GM19023 (cell line): ENCODE measurements around the gene ZNF334.

Experiments used
- ATAC-seq: cut with Tn5 transposase; IDR thresholded peaks from one replicate; pipeline ENCODE4 v1.9.1; 2021; ENCODE audit warnings: mild to moderate bottlenecking, moderate library complexity; ENCODE audit not compliant: unreplicated experiment

ZNF334 gene

DNA sequence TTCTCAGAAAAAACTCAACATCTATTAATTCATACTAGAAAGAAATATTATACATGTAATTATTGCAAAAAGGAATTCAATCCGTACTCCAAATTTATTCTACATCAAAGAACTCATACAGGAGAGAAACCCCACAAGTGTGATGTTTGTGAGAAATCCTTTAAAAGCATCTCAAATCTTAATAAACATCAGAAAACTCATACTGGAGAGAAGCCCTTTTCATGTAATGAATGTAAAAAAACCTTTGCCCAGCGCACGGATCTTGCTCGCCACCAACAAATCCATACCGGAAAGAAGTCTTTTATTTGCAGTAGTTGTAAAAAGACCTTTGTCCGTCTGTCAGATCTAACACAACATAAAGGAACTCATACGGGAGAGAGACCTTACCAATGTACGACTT lies 22.0 kb downstream of the ZNF334 start:
- ATAC-seq: no peak

DNA sequence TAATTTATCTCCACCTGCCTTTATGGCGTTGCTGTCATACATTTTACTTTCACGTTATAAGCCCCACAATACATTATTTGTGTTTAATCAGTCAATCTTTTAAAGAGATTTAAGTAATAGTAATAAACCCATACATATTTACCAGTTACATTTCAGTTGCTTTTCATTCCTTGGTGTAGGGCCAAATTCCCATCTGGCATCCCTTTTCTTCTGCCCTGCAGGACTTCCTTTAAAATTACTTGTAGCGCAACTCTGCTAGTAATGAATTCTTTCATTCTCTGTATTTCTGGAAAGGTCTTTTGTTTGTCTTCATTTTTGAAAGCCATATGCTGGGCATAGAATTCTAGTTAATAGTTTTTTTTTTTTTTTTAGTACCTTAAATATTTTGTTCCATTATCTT lies 24.9 kb downstream of the ZNF334 start:
- no peak for ATAC-seq

DNA sequence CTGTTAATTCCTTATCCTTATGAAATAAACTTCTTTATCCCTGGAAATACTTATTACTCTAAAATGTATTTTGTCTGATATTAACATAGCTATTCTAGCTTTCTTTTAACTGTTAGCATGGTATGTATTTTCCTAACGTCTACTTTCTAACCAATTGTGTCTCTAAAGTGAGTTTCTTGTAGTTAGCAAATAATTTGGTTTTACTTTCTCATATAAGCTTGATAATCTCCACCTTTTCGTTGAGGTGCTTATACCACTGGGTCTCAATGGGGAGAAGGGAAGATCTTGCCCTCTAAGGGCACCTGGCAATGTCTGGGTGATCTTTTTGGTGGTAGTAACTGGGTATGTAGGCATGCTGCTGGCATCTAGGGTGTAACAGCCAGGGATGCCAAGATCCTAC lies 25.7 kb downstream of the ZNF334 start:
- ATAC-seq: no peak

DNA sequence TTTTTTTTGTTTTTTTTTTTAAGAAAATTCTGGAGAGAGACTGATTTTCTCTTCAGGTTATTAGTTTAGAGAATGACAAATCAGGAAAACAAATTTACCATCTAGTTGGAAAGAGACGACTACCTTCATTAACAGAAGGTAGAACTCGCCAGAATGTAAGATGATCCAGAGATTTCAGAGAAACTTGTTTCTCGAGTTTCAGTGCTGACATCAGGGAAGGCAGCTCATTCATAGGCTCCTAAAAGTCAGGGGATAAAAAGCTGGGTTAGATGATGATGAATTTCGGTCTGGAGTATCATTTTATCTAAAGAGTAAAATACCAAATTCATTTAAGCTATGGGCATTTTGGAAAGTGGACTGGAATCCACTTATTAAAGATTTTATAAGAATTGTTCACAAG lies 27.9 kb downstream of the ZNF334 start:
- no peak for ATAC-seq

DNA sequence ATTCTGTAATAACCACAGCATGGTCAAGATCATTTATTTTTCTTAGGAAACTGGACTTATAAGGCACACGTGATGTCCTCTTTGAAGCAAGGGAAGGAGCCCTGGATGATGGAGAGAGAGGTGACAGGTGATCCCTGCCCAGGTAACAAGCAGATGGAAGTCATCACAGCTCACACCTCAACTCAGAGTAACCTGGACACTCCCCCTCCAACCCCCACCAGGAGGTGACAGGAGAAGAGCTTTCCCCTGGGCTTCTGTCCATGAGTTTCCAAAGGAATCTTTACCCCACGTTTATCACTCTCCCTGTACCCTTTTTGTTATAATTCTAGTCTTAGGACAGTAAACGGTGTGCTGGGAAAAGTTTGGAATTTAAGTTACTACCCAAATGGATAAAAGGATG lies 28.4 kb downstream of the ZNF334 start:
- ATAC-seq: no peak

DNA sequence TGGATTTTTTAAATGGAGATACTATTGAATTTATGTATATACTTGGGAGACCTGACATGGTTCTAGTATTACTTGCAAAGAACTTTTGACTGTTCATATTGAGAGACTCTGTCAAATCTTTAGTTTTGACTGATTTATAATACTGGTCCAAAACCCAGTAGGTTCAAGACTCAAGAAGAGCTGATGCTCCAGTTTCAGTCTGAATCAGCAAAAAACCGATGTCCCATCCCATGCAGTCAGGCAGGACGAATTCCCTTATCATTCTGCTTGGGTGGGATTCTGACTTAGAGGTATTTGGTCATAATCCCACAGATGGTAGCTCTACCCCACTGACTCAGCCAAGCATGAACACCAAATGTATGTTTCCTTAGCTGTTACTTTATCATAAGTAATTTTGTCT lies 29.5 kb downstream of the ZNF334 start:
- ATAC-seq: no peak

DNA sequence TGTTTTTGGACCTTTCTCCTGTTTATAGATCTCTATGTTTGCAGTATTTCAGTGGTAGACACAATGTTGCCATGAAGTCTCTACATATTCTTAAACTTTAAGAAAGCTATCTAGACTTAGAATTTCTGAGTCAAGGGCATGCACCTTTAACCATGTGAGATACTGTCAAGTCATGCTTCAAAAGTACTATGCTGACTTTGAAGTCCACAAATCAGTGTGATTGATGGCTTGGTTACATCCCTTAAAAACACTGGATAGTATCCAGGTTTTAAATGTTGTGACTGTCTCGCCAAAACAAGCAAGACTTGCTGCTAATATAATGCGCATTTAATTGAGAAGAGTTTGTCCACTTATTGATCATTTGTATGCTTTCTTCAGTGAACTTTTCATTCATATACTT lies 30.5 kb downstream of the ZNF334 start:
- no peak for ATAC-seq

DNA sequence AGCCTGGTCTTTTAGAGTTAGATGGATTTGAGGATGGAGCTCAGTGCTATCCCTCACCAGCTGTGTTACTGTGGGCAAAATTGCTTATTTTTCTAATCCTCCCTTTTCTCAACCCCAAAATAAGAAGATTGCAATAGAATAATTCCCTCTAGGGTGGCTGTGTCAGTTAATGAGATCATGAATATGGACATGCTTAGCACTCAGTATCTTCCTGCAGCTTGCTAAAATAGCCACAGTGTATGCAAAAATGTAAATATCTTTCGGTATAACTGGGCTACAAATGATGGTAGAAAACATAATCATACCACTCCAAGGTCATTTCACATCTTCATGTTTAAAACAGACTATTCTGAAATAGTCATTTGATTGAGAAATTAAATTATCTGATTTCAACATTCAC lies 35.7 kb downstream of the ZNF334 start:
- no peak for ATAC-seq

DNA sequence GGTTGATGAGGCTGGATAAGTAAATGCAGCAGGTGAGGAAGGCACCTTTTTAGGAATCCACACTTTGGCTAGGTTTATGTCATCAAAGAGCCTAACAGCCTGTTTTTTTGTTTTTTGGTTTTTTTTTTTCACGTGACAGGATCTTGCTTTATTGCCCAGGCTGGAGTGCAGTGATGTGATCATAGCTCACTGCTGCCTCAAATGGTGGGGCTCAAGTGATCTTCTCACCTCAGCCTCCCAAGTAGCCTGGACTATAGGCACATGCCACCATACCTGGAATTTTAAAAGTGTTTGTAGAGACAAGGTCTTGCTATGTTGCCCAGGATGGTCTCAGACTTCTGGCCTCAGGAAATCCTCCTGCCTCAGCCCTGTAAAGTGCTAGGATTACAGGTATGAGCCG lies 36.1 kb downstream of the ZNF334 start:
- no peak for ATAC-seq

DNA sequence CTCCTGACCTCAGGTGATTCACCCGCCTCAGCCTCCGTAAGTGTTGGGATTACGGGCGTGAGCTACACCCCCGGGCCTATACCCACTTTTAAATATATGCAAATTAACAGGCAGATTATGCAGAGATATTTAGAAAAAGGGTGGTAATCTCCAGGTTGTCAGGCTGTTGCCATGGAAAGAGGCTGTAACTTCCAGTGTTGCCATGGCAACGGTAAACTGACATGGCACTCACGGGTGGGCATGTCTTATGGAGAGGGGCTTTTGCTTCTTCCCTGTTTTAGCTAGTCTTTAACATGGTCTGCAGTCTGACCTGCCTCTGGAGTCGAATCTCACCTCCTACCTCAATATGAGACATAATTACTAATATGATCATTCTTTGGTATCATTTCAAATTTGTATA lies 44.9 kb downstream of the ZNF334 start:
- no peak for ATAC-seq

DNA sequence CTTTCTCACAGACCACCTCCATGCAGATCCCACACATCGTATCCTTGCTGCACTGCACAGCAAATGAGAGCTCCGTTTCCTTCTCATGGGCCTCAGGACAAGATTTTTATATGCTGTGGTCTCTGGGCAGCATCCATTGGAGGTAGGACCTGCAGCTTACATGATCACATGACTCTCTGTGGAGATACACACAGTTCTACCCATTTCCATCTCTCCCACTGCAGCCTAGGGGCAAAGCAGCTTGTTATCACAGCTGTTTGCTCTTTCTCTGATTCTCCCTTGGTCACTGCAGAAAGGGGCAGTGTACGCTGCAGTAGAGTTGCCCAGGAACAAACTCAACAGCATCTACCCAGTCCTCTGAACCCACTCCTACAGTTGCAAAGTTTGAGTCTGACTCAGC lies 48.9 kb downstream of the ZNF334 start:
- ATAC-seq: no peak

DNA sequence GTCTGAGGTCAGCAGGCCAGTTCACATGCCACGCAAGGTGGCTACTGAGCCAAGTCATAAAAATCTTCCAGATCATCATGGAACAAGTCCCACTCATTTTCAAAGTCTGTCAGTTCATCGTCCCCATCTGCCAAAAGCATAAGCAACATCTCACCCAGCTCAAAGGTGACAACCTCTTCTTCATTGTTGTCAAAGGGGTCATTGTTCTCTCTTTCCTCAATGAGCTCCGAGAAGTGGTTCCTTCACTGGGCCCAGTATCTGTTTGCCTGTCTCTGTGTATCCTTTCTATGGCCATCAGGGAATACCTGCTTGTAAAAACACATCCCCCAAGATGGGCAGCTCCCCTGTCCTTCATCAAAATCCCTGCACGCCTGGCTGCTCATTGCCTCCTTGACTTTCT lies 49.5 kb downstream of the ZNF334 start:
- no peak for ATAC-seq

DNA sequence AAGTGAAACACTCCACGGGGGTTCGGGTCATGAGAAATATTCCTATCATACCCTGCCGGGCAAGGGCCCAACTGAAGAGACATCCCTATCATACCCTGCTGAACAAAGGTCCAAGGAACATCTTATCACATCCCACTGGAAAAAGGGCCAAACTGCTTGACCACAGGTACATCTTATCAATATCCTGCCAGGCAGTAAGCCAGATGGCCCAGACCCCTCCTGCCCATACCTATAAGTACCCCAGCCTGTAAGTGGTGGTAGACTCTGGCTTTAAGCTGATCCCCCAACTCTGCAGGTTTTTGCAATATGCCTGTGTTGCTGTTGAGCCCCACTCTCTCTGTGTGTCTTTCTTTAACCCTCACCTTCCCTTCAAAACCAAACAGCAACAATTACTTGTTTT lies 51.6 kb downstream of the ZNF334 start:
- no peak for ATAC-seq

DNA sequence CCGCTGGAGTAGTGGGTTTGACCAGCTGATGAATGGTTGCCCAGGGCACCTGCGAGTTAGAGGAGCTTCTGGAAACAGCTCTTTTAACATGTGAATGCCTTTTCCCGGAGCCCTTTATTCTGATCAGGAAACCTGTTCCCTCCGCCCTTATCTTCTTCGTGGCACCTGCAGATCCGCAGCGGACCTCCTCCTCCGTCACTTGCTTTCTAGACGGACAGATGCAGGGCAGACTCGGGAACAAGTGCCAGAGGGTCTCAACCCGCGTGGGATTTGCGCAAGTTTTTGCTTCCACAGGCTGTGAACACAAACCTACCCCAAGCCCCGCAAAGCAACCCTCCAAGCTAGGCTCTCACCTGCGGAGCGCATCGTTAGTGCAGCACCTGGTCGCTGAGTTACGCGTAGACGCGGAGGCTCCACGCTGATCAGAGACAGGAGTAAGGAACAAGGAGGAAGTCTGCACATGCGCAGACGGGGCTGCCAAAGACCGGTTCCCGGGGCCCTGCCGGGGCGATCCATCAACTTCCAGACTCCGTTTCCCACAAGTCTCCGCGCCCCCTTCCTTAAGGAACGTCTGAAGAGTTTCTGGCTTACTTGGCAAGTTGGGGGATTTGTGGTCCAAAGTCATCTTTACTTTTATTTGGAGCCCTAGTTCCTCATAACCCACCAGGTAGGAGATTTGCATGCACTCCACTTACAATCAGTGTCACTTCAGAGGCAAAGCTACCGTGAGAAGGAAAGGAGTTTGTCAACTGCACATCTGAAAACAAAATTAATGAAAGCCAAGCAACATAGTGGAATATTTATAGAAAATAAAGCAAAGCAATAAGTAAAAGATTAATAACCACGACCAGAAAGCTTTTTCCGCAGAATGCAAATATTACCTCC lies 54.3 kb downstream of the ZNF334 start:
- ATAC-seq: no peak

DNA sequence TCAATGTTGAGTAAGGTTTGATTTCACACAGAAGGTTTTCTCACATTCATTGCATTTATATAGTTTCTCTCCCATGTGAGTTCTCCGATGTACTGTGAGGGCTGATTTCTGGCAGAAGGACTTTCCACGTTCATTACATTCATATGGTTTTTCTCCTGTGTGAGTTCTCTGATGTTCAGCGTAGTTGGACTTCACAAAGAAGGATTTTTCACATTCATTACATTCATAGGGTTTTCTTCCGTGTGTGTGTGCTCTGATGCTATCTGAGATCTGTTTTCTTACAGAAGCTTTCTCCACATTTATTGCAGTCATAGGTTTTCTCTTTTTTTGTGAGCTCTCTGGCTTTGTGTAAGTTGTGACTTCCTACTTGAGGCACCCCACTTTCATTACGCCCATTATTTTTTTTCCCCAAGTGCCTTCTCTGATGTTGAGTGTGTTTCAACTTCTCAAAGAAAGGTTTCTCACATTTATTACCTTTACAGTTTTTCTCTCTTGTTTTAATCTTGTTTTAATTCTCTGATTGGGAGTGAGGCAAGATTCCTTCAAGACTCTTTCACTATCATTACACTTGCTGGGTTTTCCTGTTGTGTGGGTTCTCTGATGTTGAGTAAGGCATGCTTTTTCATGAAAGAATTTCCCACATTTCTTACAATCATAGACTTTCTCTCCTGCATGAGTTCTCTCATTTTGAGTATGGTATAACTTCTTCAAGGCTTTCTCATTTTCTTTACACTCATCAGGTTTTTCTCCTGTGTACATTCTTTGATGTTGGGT lies 56.9 kb downstream of the ZNF334 start:
- no peak for ATAC-seq

DNA sequence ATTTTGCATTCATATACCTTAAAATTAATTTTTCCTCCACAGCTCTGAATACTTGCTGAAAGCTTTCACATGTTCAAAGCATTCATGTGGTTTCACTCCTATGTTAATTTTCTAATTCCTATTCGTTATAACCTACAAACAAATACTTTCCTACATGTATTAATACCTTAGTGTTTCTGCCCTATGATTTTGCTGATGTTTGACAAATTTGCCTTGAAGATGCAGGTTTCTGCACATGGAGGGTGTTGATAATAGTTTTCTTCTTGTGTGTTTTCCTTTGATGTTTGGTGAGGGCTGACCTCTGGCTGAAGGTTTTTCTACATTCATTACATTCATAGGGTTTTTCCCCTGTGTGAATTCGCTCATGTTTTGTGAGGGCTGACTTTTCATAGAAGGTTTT lies 57.6 kb downstream of the ZNF334 start:
- no peak for ATAC-seq
